K562 (cell line): ENCODE measurements around the gene PSMB11. TPM values are rescaled to one million over a fixed set of nuclear protein-coding genes. Genes with fewer than 3 reads are reported as not detected.

Experiments used
- AFF4 ChIP-seq: sonication (generic); formaldehyde crosslinking; IDR thresholded peaks from 2 replicates; pipeline ENCODE4 v1.8.0; 2023; ENCODE audit warnings: mild to moderate bottlenecking, missing genetic modification reagents
- CBFA2T2 ChIP-seq: fragments of 450-650 bp; conservative IDR thresholded peaks from 2 replicates; pipeline ENCODE4 v1.6.1; 2017; ENCODE audit warnings: mild to moderate bottlenecking
- CHD1 ChIP-seq: fragments of 200-600 bp; sonication (generic); IDR thresholded peaks from one replicate; pipeline ENCODE4 v1.6.1; 2012; ENCODE audit warnings: mild to moderate bottlenecking, moderate library complexity, low read length, inconsistent platforms
- DPF2 ChIP-seq: fragments of 450-650 bp; IDR thresholded peaks from 2 replicates; pipeline ENCODE4 v1.6.1; 2016
- GABPA ChIP-seq: fragments of 200-800 bp; sonication (Bioruptor generic); conservative IDR thresholded peaks from 2 replicates; pipeline ENCODE4 v1.6.1; 2016; ENCODE audit warnings: low read depth, missing genetic modification characterization, missing compliant biosample characterization
- GATAD2B ChIP-seq: fragments of 450-650 bp; IDR thresholded peaks from 2 replicates; pipeline ENCODE4 v1.6.1; 2017; ENCODE audit warnings: mild to moderate bottlenecking, borderline replicate concordance
- HOXB6 ChIP-seq: fragments of 250-450 bp; sonication (Bioruptor Pico); IDR thresholded peaks from 2 replicates; pipeline ENCODE4 v1.5.1; 2022; ENCODE audit warnings: mild to moderate bottlenecking, borderline replicate concordance
- MCM3 ChIP-seq: fragments of 450-650 bp; IDR thresholded peaks from 2 replicates; pipeline ENCODE4 v1.6.1; 2016
- NCOA4 ChIP-seq: fragments of 450-650 bp; IDR thresholded peaks from 2 replicates; pipeline ENCODE4 v1.6.1; 2018; ENCODE audit warnings: mild to moderate bottlenecking; ENCODE audit not compliant: partially characterized antibody
- NEUROD1 ChIP-seq: fragments of 150-350 bp; IDR thresholded peaks from 2 replicates; pipeline ENCODE4 v1.6.1; 2014; ENCODE audit warnings: borderline replicate concordance, low read length, low read depth; ENCODE audit not compliant: partially characterized antibody
- NFXL1 ChIP-seq: fragments of 450-650 bp; formaldehyde crosslinking; IDR thresholded peaks from 2 replicates; pipeline ENCODE4 v1.4.0; 2021; ENCODE audit warnings: mild to moderate bottlenecking
- RBM25 ChIP-seq: fragments of 200-400 bp; formaldehyde crosslinking; IDR thresholded peaks from 2 replicates; pipeline ENCODE4 v1.6.1; 2018; ENCODE audit warnings: low read length, low read depth, moderate library complexity; ENCODE audit not compliant: severe bottlenecking
- RHOXF2B ChIP-seq: fragments of 250-450 bp; sonication (Bioruptor Pico); conservative IDR thresholded peaks from 2 replicates; pipeline ENCODE4 v1.5.1; 2021
- RREB1 ChIP-seq: fragments of 250-450 bp; sonication (Bioruptor Pico); IDR thresholded peaks from 2 replicates; pipeline ENCODE4 v1.4.0; 2020
- SIX5 ChIP-seq, 2 experiments: IDR thresholded peaks; 2 replicates each; pipeline ENCODE4 v1.6.1; 2011; ENCODE audit warnings: low read length in 2 of 2, borderline replicate concordance in 1 of 2, low read depth in 1 of 2, mild to moderate bottlenecking in 1 of 2, moderate library complexity in 1 of 2; ENCODE audit not compliant: insufficient read depth in 1 of 2
- SRSF3 ChIP-seq: fragments of 200-400 bp; formaldehyde crosslinking; IDR thresholded peaks from 2 replicates; pipeline ENCODE4 v1.6.1; 2016; ENCODE audit warnings: mild to moderate bottlenecking, low read length, moderate library complexity; ENCODE audit not compliant: insufficient read depth
- TFAM ChIP-seq: fragments of 250-450 bp; sonication (Bioruptor Pico); conservative IDR thresholded peaks from 2 replicates; pipeline ENCODE4 v1.5.0; 2021; ENCODE audit warnings: mild to moderate bottlenecking, moderate library complexity
- XRCC3 ChIP-seq: fragments of 450-650 bp; IDR thresholded peaks from 2 replicates; pipeline ENCODE4 v1.6.1; 2017; ENCODE audit warnings: mild to moderate bottlenecking, moderate library complexity
- polyA plus RNA-seq, 8 experiments: library from polyadenylated mRNA; depleted of rRNA in 4 of 8; stranded (reverse) in 5 of 8; unstranded in 3 of 8; fragments of >200 nt; fragmentation: Nextera tagmentation in 2 of 8; fragmentation: Illumina TruSeq in 1 of 8; extraction: Ambion mirVana in 2 of 8; extraction: Trizol in 1 of 8; gene quantifications; 2 replicates each; pipeline versions ENCODE4 v1.2.1 to v1.2.3, GENCODE V29; 2011 to 2014; ENCODE audit warnings: inconsistent platforms in 1 of 8, missing spikeins in 1 of 8
- total RNA-seq, 7 experiments: library from RNA; depleted of rRNA in 6 of 7; stranded (reverse); fragments of >200 nt in 6 of 7; fragmentation: Illumina TruSeq in 2 of 7; extraction: Trizol in 2 of 7; gene quantifications; 2 replicates each; pipeline versions ENCODE4 v1.2.1 to v1.2.3, GENCODE V29; 2011 to 2021; ENCODE audit warnings: low replicate concordance in 1 of 7

PSMB11 gene
- total and polyA plus RNA-seq, 9 of the 15 experiments (the other 6 are each of a cell fraction or from before 2014, with no cell fraction given) = not detected

DNA sequence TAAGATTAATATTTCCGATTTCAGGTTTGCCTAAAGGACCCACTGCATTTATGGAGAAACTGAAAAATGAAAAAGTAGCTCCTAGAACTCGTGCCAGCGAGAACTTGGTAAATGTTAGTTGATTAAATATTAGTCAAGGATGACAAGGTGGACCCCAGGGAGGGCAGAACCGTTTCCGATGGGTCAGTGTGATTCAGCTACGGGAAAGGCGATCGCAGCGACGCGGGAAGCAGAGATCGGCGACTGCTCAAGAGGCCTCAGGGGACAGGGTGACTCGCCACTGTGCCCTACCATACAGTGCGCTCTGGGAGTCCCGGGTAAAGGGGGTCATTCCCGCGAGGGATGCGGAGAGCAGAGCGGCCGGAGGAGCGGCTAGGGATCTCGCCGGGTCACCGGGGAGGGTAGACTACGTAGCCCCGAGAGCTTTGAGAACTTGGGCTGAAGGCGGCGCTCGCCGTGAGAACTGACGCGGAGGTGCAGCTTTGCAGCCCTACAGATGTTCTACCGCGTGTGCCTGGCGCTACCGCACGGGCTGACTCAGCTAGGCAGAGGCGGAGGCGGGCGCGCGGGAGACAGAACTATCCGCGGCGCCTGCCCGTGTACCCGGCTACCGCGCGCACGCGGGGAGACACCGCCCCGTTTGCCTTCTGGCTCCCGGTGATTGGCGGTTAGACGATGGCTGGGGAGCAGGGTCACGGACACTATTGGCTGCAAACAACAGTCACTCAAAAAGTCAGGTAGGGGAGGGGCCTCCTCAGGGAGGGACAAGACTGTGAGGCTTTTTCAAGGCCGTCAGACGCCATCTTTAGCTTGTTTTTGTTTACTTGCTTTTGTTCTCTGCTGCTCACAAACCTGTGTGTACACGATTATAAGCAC, 35.2 kb upstream of the PSMB11 start (continued):
- TF ChIP-seq SRSF3 (no peak), CBFA2T2 (no peak), RBM25 (peak; percentile 93), GATAD2B (no peak), NCOA4 (no peak), NFXL1 (CRISPR knock-in tag) (no peak), RREB1 (CRISPR knock-in tag) (0 out of 2 replicates have a peak, but pooled peaks have one; percentile 52), CHD1 (peak; percentile 60), TFAM (CRISPR knock-in tag) (no peak), SIX5 (IDR thresholded peaks at IDR 0.05; ENCODE audit: borderline replicate concordance in 1 of 2, insufficient read depth in 1 of 2, low read depth in 1 of 2, low read length in 2 of 2) (no peak), RHOXF2B (CRISPR knock-in tag) (no peak), MCM3 (no peak), NEUROD1 (peak; percentile 97), AFF4 (peak; percentile 87), HOXB6 (no peak), DPF2 (0 out of 2 replicates have a peak, but pooled peaks have one; percentile 53), XRCC3 (no peak), GABPA (tag) (0 out of 2 replicates have a peak, but pooled peaks have one; percentile 23)
